ENCODE results near the gene PTDSS2. TPM values are rescaled to one million over a fixed set of nuclear protein-coding genes. Genes with fewer than 3 reads are reported as not detected.
A peak's percentile ranks its signal among the peaks of the same experiment; 100 is the strongest.

PTDSS2 gene
- total RNA-seq, 1 donor from 2014 or later: 185 TPM

DNA sequence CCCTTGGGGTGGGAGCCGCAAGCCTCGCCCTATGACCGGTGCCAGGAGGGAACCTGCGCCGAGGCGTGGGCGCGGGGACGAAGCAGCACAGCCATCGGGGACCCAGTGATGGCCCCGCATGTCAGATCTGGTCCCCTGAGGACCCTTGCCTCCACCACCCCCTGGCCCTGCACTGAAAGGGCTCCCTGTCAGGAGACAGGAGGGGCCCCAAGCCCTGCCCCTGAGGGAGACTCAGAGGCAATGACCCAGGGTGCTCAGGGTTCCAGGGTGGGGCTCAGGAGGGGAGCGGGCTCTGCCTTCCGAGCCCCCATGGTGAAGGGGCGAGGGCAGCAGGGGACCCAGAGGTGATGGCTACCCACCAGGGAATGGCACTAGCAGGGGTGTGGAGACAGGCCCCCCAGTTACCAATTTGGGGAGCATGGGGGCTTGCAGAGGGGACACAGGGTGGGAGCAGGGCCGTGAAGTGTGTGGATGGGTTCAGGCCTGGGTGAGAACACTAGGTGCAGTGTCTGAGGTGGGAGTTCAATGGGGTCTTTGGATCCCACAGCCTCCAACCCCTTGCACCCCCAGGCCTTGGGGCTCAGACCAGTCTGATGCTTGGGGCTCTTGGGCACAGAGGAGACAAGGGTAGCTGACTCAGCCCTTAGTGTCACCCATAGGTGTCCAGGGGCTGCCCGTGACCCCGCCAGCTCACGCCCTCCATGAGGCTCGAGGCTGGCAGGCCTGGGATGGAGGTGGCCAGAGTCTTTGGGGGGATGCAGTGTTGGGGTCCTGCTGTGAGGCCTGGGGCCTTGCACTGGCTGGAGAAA, 87.7 kb downstream of the PTDSS2 start:
- Histone ChIP-seq H3K36me3 (peaks cover 4 to 8% of the 10 kb centered on the region in 2 donors), H3K4me3 (peak overlapping the region; percentile 43 to 94), H3K4me1 (peaks cover 13 to 26% of the 10 kb centered on the region in 2 donors), H3K27ac (no peak overlapping the region), H3K27me3 (no peaks in the 10 kb centered on the region), H3K9me3 (no peaks in the 10 kb centered on the region)
- DNase-seq (ENCODE audit: low spot score in 2 of 2): no peak
- TF ChIP-seq, protein P1, sequence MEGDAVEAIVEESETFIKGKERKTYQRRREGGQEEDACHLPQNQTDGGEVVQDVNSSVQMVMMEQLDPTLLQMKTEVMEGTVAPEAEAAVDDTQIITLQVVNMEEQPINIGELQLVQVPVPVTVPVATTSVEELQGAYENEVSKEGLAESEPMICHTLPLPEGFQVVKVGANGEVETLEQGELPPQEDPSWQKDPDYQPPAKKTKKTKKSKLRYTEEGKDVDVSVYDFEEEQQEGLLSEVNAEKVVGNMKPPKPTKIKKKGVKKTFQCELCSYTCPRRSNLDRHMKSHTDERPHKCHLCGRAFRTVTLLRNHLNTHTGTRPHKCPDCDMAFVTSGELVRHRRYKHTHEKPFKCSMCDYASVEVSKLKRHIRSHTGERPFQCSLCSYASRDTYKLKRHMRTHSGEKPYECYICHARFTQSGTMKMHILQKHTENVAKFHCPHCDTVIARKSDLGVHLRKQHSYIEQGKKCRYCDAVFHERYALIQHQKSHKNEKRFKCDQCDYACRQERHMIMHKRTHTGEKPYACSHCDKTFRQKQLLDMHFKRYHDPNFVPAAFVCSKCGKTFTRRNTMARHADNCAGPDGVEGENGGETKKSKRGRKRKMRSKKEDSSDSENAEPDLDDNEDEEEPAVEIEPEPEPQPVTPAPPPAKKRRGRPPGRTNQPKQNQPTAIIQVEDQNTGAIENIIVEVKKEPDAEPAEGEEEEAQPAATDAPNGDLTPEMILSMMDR (IDR thresholded peaks at IDR 0.05): no peak
- intact Hi-C loops (cut with DNase I): no loop called here

DNA sequence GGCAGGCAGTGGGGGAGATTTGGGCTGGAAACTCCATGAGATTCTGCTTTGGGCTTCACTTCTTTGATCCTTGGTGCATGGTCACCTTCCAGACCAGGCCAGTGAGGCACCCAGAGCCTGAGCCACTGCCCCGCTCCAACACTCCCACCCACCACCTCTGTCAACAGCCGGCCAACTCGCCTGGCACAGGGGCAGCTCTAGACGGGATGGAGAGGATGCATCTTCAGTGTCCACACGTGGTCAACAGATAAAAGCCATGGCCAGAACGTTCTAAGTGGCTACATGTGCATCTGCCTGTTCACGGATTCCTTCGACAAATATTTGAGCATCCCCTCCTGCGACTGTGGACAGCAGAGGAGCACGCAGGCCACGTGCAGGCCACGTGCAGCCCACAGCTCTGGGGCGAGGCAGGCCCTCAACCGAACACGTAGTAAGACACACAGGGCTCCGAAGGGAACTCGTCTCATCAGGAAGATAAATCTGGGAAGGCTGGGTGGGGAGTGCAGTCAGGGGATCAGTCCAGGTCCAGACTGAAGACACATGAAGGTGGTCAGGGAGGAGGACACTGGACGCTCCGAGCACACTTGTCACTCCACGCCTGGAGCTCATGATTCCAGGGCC, 88.5 kb downstream of the PTDSS2 start:
- Histone ChIP-seq H3K4me3 (no peak overlapping the region), H3K27me3 (no peaks in the 10 kb centered on the region), H3K27ac (no peak overlapping the region), H3K4me1 (peaks cover 13 to 26% of the 10 kb centered on the region in 2 donors), H3K9me3 (no peaks in the 10 kb centered on the region), H3K36me3 (peaks cover 0 to under 1% of the 10 kb centered on the region in 2 donors)
- DNase-seq (ENCODE audit: low spot score in 2 of 2): no peak
- intact Hi-C loops (cut with DNase I): no loop called here
- TF ChIP-seq, protein P1 (IDR thresholded peaks at IDR 0.05): no peak

DNA sequence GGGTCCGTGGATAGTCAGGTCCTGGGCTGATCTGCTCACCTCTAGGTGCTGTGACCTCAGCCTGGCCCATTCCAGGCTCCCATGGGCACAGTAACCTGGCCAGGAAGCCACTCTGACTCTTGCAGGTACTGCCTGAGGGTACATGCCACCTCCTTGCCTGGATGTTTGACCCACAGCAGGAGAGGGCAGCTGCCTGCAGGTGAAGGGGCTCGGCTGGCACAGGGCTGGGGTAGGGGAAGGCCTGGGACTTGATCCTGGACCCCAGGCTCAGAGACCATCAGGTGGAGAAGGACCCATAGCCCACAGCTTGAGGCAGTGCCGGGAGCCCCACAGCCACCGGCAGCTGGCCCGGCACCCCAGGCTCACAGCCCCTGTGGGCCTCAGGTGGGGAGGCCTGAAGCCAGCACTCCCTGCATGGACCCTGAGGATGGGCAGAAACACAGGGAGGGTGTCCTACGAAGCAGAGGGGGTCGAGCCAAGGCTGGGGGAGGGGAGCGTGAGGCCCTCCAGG, 89.9 kb downstream of the PTDSS2 start:
- TF ChIP-seq, protein P1 (IDR thresholded peaks at IDR 0.05): no peak
- intact Hi-C loops (cut with DNase I): no loop called here
- Histone ChIP-seq H3K9me3 (no peaks in the 10 kb centered on the region), H3K4me3 (no peak overlapping the region), H3K36me3 (no peaks in the 10 kb centered on the region), H3K27me3 (no peaks in the 10 kb centered on the region), H3K27ac (no peak overlapping the region), H3K4me1 (peaks cover 7 to 15% of the 10 kb centered on the region in 2 donors)
- no peak for DNase-seq (ENCODE audit: low spot score in 2 of 2)

Other genes starting within 250 kb of the PTDSS2 start
- gene BET1L, start 242.9 kb upstream of the PTDSS2 start, total RNA-seq: 42.3 TPM
- gene RIC8A, start 242.6 kb upstream of the PTDSS2 start, total RNA-seq: 102 TPM
- 69.9 TPM for gene SIRT3, start 213.9 kb upstream of the PTDSS2 start, total RNA-seq
- gene PSMD13, start 213.3 kb upstream of the PTDSS2 start, total RNA-seq: 50.2 TPM
- gene NLRP6, start 171.9 kb upstream of the PTDSS2 start, total RNA-seq: not detected
- gene PGGHG, start 161.2 kb upstream of the PTDSS2 start, total RNA-seq: 155 TPM
- gene IFITM5, start 150.8 kb upstream of the PTDSS2 start, total RNA-seq: not detected
- 1,131 TPM for gene IFITM2, start 142.5 kb upstream of the PTDSS2 start, total RNA-seq
- 650 TPM for gene IFITM1, start 136.2 kb upstream of the PTDSS2 start, total RNA-seq
- gene IFITM3, start 129.4 kb upstream of the PTDSS2 start, total RNA-seq: 1,421 TPM
- gene B4GALNT4, start 80.8 kb upstream of the PTDSS2 start, total RNA-seq: not detected
- not detected for gene PKP3, start 56.1 kb upstream of the PTDSS2 start, total RNA-seq
- gene SIGIRR, start 35.3 kb upstream of the PTDSS2 start, total RNA-seq: 121 TPM
- gene ANO9, start 8.3 kb upstream of the PTDSS2 start, total RNA-seq: 4.0 TPM
- 649 TPM for gene RNH1, start 57.0 kb downstream of the PTDSS2 start, total RNA-seq
- gene HRAS, start 85.3 kb downstream of the PTDSS2 start, total RNA-seq: 21.6 TPM
- gene LRRC56, start 87.2 kb downstream of the PTDSS2 start, total RNA-seq: not detected
- 1.1 TPM for gene LMNTD2, start 110.5 kb downstream of the PTDSS2 start, total RNA-seq
- gene RASSF7, start 110.7 kb downstream of the PTDSS2 start, total RNA-seq: 3.5 TPM
- gene PHRF1, start 126.2 kb downstream of the PTDSS2 start, total RNA-seq: 25.4 TPM
- gene IRF7, start 165.7 kb downstream of the PTDSS2 start, total RNA-seq: 44.6 TPM
- 5.0 TPM for gene CDHR5, start 174.7 kb downstream of the PTDSS2 start, total RNA-seq
- gene SCT, start 176.9 kb downstream of the PTDSS2 start, total RNA-seq: not detected
- not detected for gene DRD4, start 187.0 kb downstream of the PTDSS2 start, total RNA-seq
- gene DEAF1, start 244.9 kb downstream of the PTDSS2 start, total RNA-seq: 60.5 TPM
- 1.3 TPM for gene TMEM80, start 245.5 kb downstream of the PTDSS2 start, total RNA-seq